ENCODE measurements around the gene PCSK4. TPM values are rescaled to one million over a fixed set of nuclear protein-coding genes. Genes with fewer than 3 reads are reported as not detected.
A peak's percentile ranks its signal among the peaks of the same experiment; 100 is the strongest.

PCSK4 gene
- total and polyA plus RNA-seq, 9 of the 15 experiments (the other 6 are each of a cell fraction or from before 2014, with no cell fraction given): 0.01 to 9.1 (median 2.1) TPM; not detected in 1

DNA sequence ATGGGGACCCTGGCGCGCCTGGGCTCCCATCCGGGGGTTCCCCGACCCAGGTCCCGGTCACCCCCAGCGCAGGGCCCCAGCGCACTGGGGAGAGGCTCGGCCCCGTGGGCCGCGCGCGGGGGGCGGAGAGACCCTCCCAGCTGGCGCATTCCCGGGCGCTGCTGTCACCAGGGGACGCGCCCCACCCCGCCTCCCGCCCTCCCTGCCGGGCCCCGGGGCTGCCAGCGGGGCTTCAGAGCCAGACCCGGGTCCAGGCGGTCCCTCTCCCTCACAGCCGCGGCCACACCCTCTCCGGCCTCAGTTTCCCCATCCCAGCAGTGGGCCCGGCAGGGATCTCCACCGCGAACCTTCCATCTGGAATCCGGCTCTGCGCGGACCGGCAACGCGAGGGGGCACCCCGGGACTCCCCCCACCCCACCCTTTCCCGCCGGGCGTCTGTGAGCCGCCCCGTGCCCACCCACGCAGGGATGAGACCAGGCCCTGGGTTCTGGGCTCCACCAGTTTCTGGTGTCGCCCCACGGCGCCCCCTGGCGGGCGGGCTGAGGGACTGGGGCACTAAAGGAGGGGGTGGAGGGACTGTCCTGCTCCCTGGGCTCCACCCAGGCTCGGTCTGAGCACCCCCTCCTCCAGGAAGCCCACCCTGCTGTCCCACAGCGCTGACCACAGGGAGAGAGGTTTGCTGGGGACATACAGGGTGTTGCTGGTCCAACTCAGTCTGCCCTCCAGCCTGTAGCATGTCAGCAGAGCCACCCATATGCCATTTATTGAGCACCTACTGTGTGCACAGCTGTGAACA is 23.5 kb upstream of the PCSK4 start (continued):
- TF ChIP-seq, protein P1, sequence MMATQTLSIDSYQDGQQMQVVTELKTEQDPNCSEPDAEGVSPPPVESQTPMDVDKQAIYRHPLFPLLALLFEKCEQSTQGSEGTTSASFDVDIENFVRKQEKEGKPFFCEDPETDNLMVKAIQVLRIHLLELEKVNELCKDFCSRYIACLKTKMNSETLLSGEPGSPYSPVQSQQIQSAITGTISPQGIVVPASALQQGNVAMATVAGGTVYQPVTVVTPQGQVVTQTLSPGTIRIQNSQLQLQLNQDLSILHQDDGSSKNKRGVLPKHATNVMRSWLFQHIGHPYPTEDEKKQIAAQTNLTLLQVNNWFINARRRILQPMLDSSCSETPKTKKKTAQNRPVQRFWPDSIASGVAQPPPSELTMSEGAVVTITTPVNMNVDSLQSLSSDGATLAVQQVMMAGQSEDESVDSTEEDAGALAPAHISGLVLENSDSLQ (IDR thresholded peaks at IDR 0.05): no peak
- TF ChIP-seq EP300 (IDR thresholded peaks at IDR 0.05; ENCODE audit: low read length) (no peak), NFE2 (IDR thresholded peaks at IDR 0.05; ENCODE audit: low read depth) (no peak), ZNF398 (CRISPR knock-in tag; IDR thresholded peaks at IDR 0.05) (no peak), POLR2AphosphoS5 (IDR thresholded peaks at IDR 0.05; ENCODE audit: control insufficient read depth, insufficient read depth, low read depth, low read length) (no peak), MYBL2 (IDR thresholded peaks at IDR 0.05; ENCODE audit: low read depth) (no peak), MYBL2 (CRISPR knock-in tag; IDR thresholded peaks at IDR 0.05; ENCODE audit: borderline replicate concordance) (no peak), ILK (tag; IDR thresholded peaks at IDR 0.05; ENCODE audit: borderline replicate concordance, low read depth) (no peak), NR2C1 (IDR thresholded peaks at IDR 0.05) (no peak), NR2C1 (tag; IDR thresholded peaks at IDR 0.05) (no peak), CCNT2 (IDR thresholded peaks at IDR 0.05; ENCODE audit: borderline replicate concordance, extremely low read depth, insufficient read length, low read depth, low read length) (no peak), ZNF75A (CRISPR knock-in tag; IDR thresholded peaks at IDR 0.05) (no peak), GATA2 (CRISPR knock-in tag; IDR thresholded peaks at IDR 0.05) (no peak), ZNF586 (CRISPR knock-in tag; conservative IDR thresholded peaks at IDR 0.05) (no peak), RAD21 (CRISPR knock-in tag; conservative IDR thresholded peaks at IDR 0.05 in 1 of 2, IDR thresholded peaks at IDR 0.05 in 1 of 2) (peak; percentile 45 to 67; a peak in 3 of 4 replicates), ELF4 (CRISPR knock-in tag; IDR thresholded peaks at IDR 0.05) (no peak), SOX6 (IDR thresholded peaks at IDR 0.05) (no peak), ZKSCAN8 (CRISPR knock-in tag; IDR thresholded peaks at IDR 0.05) (no peak), XRCC3 (IDR thresholded peaks at IDR 0.05) (no peak), RBM39 (optimal IDR thresholded peaks at IDR 0.05; ENCODE audit: low read depth, low read length) (no peak), CBFA2T3 (IDR thresholded peaks at IDR 0.05) (no peak), YBX1 (IDR thresholded peaks at IDR 0.05) (no peak), NFE2L1 (tag; IDR thresholded peaks at IDR 0.05; ENCODE audit: borderline replicate concordance, low read depth) (no peak), ZNF239 (CRISPR knock-in tag; IDR thresholded peaks at IDR 0.05) (no peak)
- TF ChIP-seq, protein P2, sequence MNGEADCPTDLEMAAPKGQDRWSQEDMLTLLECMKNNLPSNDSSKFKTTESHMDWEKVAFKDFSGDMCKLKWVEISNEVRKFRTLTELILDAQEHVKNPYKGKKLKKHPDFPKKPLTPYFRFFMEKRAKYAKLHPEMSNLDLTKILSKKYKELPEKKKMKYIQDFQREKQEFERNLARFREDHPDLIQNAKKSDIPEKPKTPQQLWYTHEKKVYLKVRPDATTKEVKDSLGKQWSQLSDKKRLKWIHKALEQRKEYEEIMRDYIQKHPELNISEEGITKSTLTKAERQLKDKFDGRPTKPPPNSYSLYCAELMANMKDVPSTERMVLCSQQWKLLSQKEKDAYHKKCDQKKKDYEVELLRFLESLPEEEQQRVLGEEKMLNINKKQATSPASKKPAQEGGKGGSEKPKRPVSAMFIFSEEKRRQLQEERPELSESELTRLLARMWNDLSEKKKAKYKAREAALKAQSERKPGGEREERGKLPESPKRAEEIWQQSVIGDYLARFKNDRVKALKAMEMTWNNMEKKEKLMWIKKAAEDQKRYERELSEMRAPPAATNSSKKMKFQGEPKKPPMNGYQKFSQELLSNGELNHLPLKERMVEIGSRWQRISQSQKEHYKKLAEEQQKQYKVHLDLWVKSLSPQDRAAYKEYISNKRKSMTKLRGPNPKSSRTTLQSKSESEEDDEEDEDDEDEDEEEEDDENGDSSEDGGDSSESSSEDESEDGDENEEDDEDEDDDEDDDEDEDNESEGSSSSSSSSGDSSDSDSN (IDR thresholded peaks at IDR 0.05; ENCODE audit: borderline replicate concordance in 1 of 2, low read depth in 2 of 2, low read length in 2 of 2): no peak
